Measurements from ENCODE around the gene RAPGEF4.

DNA sequence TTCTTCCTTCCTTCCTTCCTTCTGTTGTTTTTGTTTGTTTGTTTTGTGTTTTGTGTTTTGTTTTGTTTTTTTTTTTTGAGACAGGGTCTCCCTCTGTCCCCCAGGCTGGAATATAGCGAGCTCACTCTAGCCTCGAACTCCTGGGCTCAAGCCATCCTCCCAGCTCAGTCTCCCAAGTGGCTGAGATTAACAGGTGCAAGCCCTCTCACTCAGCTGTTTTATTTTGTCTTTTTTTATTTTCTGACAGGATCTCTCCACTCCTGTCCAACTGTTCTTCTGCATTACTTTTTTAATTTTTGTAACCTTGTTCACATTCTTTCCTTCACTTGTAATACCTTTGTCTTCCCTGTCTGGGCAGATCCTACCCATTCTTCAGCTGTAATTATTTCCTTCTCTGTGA lies 363.6 kb downstream of the RAPGEF4 start:
- no peak for TF ChIP-seq GATA3 (IDR thresholded peaks at IDR 0.05; ENCODE audit: low read depth, low read length)
- TF ChIP-seq GATA2 (IDR thresholded peaks at IDR 0.05; ENCODE audit: low read depth, low read length): no peak
